Fibroblast of the aortic adventitia (primary cell): ENCODE measurements around the gene ING5. TPM values are rescaled to one million over a fixed set of nuclear protein-coding genes. Genes with fewer than 3 reads are reported as not detected.

Experiments used
- DNase-seq: peaks from one replicate; pipeline ENCODE4 v3.0.0-alpha.2; 2010; ENCODE audit warnings: low read depth
- H3K4me3 ChIP-seq: 2 replicates; pipeline ENCODE4 v1.5.1; 2011; ENCODE audit warnings: low read depth, mild to moderate bottlenecking, control low read depth, low read length, moderate library complexity
- total RNA-seq: library from RNA; depleted of rRNA; stranded (reverse); fragments of >200 nt; gene quantifications from 2 replicates; pipeline ENCODE4 v1.2.3, GENCODE V29; 2012; ENCODE audit warnings: low replicate concordance
- TF ChIP-seq, protein P1 (sequence below): IDR thresholded peaks from 2 replicates; pipeline ENCODE4 v1.5.1; 2011; ENCODE audit warnings: mild to moderate bottlenecking, low read length, control low read depth, inconsistent platforms; ENCODE audit not compliant: insufficient read depth

Gene ING5
- total RNA-seq, 1 donor: 14.6 TPM

DNA sequence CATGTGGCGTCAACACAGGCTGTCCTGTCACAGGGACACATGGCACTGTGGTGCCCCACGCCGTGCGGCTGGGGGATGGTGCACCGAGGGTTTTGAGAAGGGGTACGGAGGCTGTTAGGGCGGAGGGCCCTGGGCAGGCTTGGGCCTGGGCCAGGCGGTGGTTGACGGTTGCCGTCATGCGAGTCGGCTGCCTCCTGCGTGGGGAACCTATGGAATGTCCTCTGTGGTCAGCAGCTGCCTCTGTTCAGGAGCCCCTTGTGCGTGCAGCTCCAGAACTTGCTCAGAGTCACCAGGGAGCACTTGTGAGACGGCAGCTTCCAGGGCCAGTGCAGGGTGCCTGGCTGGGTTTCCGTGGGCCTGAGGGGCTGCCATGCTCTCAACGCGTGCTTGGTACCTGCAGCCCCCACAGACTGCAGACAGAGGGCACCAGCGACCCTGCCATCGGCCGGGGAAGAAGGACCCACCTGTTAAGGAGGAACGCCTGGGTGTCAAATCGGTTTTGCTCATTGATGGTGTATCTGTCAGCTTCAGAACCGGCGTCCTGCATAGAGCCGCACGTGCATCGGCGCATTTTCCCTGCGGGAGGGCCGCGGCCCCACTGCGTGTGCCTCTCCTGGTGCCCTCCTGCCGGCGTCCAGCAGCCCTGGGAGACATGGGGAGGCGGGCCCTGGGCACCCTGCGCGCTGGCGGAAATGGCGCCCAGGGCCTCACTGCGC, 22.6 kb downstream of the ING5 start:
- DNase-seq: no peak
- TF ChIP-seq, protein P1, sequence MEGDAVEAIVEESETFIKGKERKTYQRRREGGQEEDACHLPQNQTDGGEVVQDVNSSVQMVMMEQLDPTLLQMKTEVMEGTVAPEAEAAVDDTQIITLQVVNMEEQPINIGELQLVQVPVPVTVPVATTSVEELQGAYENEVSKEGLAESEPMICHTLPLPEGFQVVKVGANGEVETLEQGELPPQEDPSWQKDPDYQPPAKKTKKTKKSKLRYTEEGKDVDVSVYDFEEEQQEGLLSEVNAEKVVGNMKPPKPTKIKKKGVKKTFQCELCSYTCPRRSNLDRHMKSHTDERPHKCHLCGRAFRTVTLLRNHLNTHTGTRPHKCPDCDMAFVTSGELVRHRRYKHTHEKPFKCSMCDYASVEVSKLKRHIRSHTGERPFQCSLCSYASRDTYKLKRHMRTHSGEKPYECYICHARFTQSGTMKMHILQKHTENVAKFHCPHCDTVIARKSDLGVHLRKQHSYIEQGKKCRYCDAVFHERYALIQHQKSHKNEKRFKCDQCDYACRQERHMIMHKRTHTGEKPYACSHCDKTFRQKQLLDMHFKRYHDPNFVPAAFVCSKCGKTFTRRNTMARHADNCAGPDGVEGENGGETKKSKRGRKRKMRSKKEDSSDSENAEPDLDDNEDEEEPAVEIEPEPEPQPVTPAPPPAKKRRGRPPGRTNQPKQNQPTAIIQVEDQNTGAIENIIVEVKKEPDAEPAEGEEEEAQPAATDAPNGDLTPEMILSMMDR: peak; percentile 19
- H3K4me3 ChIP-seq: no peak overlapping the region

DNA sequence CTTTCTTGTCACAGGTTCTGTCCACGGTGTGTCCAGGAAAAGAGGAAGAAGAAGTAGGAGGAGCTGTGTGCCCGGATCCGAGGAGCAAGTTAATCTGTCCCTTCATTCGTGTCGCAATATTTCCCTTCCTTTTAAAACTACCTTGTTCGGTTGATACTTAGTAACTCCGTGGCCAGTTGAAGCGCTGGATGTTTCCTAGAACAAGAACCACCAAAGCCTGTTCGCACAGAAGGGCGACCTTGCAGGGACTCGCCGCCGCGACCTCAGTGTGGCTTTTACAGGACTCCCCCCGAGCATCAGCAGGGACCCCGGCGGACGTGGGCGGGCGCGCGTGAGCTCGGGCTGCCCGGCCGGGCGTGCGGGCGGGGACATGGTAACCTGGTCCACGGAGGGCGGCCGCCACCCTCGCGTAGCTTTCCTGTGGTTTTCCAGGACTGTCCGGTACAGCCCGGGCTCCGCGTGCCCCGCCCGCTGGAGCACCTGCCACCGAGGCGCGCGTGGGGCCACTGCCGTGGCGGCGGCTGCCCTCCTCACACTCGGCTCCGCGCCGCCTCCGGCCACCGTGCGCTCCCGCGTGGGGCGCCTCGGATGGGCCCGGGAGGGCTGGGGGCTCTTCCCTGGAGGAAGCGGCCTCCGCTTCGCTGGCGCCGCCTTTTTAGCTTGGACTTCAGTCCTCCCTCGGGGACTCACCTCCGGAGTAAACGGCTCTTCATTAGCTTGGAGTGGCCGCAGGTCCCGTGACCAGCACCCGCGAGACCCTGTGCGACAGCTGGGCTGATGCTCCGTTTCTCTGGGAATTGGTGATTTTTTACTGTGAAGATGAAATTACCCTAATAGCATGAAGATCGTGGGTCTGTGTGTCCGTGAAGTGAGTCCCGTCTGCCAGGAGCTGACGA, 23.4 kb downstream of the ING5 start:
- no peak for DNase-seq
- TF ChIP-seq, protein P1: no peak

DNA sequence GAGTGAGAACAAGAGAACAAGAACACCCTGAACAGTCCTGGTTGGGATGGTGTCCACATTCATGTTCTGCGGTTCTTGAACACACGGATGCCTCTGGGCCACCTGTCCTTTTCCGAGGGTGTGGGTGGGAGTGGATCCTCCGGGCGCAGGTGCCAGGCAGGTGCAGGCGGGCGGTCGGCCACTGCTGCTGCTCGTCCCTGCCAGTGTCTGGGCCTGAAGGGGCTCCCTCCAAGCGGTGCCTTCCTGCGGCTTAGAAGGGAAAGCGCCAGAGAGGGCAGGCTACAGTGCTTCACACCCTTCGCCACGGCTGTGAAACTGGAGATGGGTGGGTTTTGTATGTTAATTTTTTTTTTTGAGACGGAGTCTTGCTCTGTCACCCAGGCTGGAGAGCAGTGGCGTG, 24.6 kb downstream of the ING5 start:
- no peak for DNase-seq
- H3K4me3 ChIP-seq: no peak overlapping the region
- TF ChIP-seq, protein P1: no peak

More for the DNA sequence above, 23.4 kb downstream of the ING5 start:
- no peak overlapping the region for H3K4me3 ChIP-seq

DNA sequence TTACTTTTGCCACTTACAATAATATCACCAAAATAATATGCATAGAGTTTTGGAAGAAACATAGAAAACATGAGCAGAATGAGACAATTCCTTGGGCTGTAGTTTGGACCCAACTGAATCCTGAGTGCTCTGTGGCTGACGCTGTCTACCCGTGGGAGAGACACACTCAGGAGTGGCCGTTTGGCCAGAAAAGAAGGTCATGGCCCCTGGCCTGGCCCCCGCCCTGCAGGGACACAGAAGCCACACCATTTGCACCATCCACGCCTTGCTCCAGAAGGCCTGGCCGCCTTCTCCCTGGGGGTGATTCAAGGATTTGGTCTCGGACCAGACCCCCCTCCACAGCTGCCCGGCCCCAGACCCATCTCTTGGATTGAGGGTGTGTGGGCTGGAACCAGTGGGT, 26.2 kb downstream of the ING5 start:
- no peak for DNase-seq

DNA sequence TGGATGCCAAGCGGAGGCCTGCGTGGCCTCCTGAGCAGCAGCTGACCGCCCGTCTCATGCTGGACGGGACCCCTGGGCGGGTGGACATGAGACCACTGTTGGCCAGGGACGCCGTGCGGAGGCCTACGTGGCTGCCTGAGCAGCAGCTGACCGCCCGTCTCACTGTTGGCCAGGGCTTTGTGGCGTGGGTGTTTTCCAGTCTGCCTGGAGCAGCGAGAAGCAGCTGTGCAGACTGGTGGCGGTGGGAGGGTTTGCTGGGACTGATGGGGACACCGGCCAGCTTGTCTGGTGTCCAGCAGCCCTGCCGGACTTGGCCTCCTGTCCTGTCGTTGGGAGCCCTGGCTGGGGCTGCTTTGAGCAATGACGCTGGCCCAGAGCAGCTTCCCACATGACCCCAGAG, 26.8 kb downstream of the ING5 start:
- DNase-seq: no peak
- no peak overlapping the region for H3K4me3 ChIP-seq
- TF ChIP-seq, protein P1: no peak

More for the DNA sequence above, 26.2 kb downstream of the ING5 start:
- TF ChIP-seq, protein P1: no peak
- no peak overlapping the region for H3K4me3 ChIP-seq

DNA sequence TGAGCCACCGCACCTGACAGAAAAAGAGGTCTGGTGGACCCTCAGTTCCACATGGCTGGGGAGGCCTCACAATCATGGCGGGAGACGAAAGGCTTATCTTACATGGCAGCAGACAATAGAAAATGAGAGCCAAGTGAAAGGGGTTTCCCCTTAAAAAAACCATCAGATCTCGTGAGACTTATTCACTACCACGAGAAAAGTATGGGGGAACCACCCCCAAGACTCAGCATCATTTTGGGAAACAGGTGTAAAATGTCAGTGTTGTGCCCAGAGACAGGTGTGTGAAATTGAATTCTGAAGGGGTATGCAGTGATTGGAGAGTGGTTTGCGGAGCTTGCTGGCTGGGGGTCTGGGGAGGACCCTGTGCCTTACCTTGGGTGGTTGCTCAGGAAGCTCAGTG, 28.0 kb downstream of the ING5 start:
- DNase-seq: no peak
- TF ChIP-seq, protein P1: no peak
- no peak overlapping the region for H3K4me3 ChIP-seq
